ENCODE data around the gene ARHGAP35. TPM values are rescaled to one million over a fixed set of nuclear protein-coding genes. Genes with fewer than 3 reads are reported as not detected.
"Not testable (repeated sequence)": the region's sequence is repeated elsewhere in the genome, so short reads cannot be mapped to it uniquely, and the experiment has no call there.

The ARHGAP35 gene
- polyA plus RNA-seq, 3 donors: 46.7 to 49.0 (median 48.4) TPM

DNA sequence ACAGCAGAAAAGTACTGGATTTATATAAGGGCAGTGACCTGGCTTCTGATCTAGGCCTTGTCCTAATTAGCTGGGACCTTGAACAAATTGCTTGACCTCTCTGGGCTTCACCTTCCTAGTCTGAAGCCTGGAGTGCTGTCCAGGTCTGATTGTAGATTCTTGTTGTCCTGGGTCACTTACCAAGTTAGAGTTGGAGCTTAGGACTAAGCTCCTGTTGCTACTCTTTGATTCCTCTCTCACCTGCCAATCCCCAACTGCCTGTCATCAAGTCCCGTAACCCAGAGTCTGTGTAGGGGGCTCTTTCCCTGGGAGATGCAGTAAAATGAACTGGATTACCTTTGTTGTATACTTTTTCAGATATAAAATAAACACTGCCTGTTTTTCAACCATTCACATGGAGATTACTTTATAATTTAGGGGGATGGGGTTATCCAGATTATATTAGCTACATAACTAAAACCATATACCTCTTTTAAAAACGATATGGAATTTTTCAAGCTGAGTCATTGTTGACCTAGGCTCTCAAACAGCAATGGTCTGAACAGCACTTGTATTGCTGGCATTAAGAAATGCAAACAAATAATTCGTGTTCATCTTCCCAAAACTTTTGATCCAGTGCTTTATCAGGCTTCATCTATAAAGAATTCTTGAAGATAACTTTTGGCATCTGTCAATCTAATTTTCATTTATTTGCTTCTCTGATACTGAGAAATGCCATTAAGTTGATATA is 5.8 kb downstream of the ARHGAP35 start:
- no peak for DNase-seq (ENCODE audit: low read depth in 3 of 3, low spot score in 2 of 3)

DNA sequence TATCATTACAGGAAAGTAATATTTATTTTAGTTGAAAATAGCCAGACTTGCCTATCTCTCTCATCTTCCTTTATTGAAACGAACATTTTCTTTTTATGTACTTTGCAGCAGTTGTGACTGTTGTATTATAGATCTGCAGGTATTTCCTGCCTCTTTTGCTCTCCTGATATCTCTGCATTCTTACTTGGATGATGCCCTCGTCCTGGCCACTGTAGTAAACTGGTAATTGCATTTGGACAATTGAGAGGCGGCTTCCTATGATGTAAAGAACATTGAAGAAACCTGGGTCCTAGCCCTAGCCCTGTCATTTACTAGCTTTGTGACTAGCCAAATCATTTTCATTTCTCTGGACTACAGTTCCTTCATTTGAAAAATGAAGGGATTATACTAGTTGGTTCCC is 6.4 kb downstream of the ARHGAP35 start:
- DNase-seq (ENCODE audit: low read depth in 3 of 3, low spot score in 2 of 3): no peak

DNA sequence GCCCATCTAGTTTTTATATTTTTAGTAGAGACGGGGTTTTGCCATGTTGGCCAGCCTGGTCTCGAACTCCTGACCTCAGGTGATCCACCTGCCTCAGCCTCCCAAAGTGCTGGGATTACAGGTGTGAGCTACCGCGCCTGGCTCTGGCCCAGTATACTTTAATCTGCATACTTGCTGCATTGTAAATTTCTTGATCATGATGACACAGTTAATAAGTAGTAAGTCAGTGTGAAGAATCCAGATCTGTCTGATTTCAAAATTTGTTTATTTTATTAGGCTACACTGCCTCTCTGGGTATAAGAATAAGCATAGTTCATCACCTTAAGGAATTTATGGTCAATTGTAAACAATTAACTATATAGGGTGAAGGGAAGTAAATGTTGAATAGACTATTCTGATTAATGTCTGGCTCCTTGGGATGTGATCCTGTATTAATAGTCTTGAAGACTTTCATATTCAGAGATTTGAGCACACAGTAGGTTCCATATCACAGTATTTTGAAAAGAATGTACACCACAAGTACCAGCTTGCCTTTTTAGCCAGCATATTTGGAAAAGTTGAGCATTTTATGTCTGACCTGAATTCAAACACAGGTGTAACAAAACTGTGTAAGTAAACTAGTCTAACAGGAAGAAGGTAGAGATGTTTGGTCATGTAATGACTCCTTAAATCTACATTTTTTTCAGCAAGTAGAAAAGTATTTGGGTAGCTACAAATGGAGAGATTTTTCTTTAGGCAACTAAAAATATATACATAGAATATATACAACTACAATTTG is 7.4 kb downstream of the ARHGAP35 start:
- no peak for DNase-seq (ENCODE audit: low read depth in 3 of 3, low spot score in 2 of 3)

DNA sequence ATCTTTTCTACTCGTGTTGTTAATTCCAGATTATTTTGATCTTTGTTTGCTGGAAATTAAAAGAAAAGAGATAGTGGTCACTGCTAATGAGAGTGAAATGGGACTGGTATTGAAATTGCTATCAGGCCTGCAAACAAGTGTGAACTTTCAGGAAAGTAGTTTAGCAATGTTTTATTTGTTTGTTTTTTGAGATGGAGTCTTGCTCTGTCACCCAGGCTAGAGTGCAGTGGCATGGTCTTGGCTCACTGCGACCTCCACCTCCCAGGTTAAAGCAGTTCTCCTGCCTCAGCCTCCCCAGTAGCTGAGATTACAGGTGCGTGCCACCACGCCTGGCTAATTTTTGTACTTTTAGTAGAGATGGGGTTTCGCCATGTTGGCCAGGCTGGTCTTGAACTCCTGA is 10.4 kb downstream of the ARHGAP35 start:
- DNase-seq (ENCODE audit: low read depth in 3 of 3, low spot score in 2 of 3): not testable (repeated sequence)

DNA sequence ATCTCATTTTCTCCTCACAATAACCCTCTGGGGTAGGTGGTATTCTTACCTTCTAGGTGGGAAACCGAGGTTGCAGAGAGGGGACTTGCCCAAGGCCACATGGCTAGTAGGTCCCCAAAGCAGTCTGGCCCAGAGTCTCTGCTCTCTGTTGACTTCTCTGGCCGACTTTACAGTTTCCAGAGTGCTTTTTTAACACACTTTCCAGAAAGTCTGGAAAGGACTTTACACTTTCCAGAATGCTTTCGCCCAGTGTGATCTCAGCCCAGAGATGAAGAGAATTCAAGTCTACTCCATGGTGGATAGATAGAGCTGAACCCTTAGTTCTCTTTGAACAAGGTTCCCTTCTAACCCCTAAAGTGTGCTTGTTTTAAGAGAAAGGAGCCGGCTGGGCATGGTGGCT is 12.2 kb downstream of the ARHGAP35 start:
- DNase-seq (ENCODE audit: low read depth in 3 of 3, low spot score in 2 of 3): no peak

DNA sequence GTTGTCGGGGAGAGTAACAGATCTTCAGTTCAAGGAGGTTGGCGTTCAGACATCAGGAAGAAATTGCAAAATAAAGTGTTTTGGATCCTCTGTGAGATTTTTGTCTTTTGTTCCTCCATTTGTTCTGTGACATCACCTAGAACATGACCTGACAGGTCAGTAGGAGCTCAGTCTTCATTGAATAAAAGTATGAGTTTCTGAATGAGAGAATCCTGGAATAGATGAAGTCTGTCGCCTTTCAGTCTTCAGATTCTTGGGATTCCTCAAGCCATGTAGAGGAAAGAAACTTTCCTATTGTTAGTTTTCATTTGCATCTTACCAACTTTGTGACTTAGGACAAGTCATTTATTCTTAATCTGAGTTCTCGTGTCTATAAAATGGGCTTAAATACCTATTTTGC is 14.4 kb downstream of the ARHGAP35 start:
- no peak for DNase-seq (ENCODE audit: low read depth in 3 of 3, low spot score in 2 of 3)

DNA sequence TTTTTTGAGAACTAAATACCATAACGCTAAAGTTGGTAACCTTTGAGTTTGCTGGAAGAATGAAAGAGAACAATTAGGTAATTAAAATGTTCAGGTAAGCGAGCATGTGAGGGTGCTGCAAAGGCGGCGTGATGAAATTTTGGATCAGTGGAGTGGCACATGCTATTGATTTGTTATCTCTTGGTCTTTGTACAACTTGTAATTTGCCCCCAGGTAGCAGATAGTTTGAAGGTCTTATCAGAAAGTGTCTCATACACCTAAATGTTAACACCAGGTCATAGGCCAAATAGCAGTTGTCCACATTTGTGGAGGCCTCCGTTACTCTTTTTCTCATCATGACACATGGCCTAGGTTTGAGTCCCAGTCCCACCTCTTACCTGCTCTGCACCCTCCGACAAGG is 14.9 kb downstream of the ARHGAP35 start:
- DNase-seq (ENCODE audit: low read depth in 3 of 3, low spot score in 2 of 3): no peak

DNA sequence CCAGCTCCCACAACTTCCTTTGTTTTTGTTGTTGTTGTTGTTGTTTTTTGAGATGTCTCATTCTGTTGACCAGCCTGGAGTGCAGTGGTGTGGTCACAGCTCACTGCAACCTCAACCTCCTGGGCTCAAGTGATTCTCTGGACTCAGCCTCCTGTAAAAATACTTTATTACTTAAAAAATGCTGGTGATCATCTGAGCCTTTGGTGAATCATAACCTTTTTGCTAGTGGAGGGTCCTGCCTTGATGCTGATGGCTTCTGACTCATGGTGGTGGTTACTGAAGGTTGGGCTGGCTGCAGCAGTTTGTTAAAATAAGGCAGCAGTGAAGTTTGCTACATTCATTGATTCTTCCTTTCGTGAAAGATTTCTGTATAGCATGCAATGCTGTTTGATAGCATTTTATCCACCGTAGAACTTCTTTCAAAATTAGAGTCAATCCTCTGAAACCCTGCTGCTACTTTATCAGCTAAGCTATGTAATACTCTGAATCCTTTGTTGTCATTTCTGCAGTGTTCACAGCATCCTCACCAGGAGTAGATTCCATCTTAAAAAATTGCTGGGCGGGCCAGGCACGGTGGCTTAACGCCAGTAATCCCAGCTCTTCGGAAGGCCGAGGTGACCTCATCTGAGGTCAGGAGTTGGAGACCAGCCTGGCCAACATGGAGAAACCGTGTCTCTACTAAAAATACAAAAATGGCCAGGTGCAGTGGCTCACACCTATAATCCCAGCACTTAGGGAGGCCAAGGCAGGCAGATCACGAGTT is 18.0 kb downstream of the ARHGAP35 start:
- DNase-seq (ENCODE audit: low read depth in 3 of 3, low spot score in 2 of 3): no peak

DNA sequence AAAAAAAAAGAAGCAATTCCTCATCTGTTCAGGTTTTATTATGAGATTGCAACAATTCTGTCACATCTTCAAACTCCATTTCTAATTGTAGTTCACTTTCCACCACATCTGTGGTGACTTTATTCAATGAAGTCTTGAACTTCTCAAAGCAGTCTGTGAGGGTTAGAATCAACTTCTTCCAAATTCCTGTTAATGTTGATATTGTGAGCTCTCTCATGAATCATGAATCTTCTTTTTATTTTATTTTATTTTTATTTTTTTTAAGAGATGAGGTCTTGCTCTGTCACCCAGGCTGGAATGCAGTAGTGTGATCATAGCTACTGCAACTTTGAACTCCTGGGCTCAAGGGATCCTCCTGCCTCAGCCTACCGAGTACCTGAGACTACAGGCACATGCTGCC is 19.6 kb downstream of the ARHGAP35 start:
- no peak for DNase-seq (ENCODE audit: low read depth in 3 of 3, low spot score in 2 of 3)

DNA sequence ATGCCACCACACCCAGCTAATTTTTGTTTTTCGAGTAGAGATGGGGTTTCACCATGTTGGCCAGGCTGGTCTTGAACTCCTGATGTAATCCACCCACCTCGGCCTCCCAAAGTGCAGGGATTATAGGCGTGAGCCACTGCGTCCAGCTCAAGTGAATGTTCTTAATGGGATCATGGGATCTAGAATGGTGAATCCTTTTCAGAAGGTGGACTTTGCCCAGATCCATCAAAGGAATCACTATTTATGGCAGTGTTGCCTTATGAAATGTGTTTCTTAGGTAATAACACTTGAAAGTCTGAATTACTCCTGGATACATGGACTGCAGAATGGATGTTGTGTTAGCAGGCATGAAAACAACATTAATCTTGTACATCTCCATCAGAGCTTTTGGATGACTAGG is 20.3 kb downstream of the ARHGAP35 start:
- no peak for DNase-seq (ENCODE audit: low read depth in 3 of 3, low spot score in 2 of 3)

DNA sequence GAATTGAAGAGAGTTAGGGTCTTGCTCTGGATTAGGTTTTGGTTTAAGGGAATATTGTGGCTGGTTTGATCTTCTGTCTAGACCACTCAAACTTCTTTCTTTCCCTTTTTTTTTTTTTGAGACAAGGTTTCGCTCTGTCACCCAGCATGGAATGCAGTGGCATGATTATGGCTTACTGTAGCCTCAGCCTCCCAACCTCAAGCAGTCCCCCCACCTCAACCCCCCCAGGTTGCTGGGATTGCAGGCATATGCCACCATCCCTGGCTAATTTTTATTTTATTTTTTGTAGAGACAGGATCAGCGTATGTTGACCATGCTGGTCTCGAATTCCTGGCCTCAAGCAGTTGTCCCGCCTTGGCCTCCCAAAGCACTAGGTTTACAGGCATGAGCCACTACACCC is 21.2 kb downstream of the ARHGAP35 start:
- DNase-seq (ENCODE audit: low read depth in 3 of 3, low spot score in 2 of 3): no peak

DNA sequence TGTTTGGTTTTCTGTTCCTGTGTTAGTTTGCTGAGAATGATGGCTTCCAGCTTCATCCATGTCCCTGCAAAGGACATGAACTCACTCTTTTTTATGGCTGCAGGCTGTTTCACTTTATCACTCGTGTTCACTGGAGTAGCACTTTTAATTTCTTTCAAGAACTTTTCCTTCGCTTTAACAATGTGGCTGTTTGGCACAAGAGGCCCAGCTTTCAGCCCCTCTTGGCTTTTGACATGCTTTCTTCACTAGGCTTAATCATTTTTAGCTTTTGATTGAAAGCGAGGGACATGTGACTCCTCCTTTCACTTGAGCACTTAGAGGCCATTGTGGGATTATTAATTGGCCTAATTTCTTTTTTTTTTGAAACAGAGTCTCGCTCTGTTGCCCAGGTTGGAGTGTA is 22.0 kb downstream of the ARHGAP35 start:
- not testable (repeated sequence) for DNase-seq (ENCODE audit: low read depth in 3 of 3, low spot score in 2 of 3)

DNA sequence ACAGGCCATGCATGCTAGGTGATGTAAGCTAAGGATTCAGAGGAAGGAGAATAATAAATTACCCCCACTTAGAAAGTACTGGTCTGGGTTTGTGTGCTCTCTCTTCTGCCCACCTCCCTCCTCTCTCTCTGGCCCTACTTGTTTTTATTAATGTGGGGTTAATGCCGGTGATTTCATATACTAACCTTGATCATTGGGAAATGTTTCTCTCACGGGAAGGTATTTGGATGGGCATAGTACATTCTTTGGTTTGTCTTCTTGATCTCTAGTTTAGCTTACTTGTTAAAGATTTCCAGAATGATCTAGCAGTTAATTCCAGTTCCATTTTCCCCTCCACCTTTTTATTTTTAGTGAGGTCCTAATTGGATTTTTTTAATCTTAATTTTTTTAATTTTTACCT is 24.6 kb downstream of the ARHGAP35 start:
- DNase-seq (ENCODE audit: low read depth in 3 of 3, low spot score in 2 of 3): no peak

DNA sequence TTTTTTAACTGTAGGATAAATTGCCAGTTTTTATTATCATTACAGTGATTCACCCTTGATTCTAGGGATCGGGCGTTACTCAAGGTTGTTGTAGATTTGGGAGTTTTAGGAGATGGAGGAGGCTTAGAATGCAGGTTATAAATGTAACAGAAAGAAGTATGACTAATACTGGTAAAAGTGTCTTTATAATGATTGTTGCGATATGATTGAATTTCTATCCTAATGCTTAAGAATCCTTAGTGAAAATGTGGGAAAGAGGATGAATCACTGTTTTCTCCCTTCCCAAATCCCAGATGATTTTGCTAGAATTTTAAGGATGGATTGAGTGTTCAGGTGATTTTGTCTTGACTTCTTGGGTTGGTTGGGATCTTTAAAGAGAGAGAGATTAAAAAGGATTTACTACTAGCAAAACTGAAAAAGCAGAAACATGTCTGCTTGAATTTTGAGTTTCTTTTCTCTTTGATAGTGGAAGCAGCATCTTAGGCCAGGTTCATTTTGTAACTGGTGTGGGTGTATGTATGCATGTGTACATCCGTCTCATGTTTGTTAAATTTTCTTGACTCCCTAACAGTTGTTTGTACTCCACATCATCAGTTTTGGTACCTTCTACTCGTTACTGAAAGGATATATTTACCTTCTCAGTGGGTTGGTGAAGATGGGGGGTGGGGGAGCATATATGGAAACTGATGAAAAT is 25.9 kb downstream of the ARHGAP35 start:
- DNase-seq (ENCODE audit: low read depth in 3 of 3, low spot score in 2 of 3): no peak

DNA sequence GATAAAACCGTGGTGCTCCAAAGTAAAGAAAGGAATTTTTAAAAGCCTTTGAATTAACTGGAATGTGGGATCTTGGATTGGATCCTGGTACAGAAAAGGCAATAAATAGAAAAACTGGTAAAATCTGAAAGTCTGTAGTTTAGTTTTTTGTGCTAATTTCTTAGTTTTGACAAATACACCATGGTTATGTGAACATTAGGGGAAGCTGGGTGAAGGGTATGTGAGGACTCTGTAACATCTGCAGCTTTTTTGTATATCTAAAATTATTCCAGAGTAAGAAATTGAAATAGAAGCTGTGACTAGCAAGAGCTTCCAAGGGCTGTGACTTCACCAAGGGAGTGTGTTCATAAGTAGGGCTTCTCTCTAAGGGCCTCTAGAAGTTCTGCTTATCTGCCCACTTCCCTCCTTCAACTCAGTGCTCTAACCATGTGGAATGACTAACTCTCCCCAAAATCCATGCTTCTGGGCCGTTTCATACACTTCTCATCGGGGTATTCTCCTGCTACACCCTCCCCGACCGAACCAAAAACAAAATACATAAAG is 26.5 kb downstream of the ARHGAP35 start:
- DNase-seq (ENCODE audit: low read depth in 3 of 3, low spot score in 2 of 3): no peak

DNA sequence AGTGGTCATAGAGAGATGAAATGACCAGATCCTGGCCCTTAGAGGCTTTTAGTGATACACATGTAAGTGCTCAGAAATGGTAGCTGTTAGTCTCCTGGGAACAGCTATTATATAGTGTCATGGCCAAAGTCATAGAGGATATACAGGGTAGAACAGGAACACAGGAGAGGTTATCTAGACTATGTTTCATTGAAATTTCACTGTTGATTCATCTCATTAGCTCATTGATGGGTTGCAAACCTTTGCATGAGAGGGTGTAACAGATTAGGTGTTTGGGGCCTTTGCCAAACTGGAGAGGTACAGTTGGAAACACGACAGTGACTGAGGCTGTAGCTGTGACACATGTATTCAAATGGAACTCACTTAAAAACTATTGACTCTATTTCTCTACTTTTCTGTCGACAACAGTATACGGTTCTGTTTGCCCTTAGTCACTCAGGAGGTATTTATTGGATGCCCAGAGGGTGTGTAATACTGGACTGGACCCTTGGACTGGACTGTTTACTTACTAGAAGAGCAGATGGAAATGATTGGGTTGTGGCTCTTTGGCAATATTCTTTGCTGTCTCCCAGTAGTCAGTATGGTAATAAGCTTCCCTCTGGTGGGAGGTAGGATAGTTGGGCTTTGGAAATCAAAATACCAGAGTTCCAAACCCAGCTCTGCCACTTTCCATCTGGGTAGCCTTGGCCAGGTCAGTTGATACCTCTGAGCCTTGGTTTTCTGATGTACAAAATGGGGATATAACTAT is 29.8 kb downstream of the ARHGAP35 start:
- no peak for DNase-seq (ENCODE audit: low read depth in 3 of 3, low spot score in 2 of 3)

DNA sequence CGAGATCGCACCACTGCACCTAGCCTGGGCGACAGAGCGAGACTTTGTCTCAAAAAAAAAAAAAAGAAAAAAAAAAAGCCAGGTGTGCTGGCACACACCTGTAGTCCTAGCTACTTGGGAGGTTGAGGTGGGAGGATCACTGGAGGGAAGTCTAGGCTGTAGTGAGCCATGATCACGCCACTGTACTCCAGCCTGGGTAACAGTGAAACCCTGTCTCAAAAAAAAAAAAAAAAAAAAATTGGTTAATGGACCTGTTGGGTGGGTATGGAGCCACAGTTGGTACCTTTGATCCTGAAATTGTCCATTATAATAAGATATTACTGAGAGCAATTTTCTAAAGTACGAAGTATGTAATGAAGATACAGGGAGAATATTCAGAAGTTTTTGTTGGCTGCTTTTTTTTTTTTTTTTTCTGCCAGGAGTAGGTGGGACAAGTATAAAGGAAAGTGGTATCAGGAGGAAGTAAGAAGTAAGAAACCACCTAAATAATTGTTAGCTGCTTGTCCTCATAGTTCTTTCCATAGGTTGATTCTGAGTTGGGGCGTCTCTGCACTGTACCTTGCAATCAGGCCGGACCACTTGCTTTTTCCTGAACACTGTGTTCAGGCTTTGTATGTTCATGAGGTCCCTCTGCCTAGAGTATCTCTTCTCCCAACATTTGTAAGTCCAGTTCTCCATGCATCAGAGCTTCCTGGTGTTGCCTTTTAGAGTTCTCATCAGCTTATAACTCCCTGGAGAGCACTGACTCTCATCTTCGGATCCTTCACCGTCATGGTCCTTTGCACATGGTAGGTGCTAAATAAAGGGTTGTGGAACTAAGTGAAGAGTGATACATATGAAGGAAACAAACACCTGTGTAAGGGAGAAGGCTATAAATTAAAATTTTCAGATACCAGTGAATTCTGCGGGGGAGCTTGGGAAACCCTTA is 31.7 kb downstream of the ARHGAP35 start:
- no peak for DNase-seq (ENCODE audit: low read depth in 3 of 3, low spot score in 2 of 3)

DNA sequence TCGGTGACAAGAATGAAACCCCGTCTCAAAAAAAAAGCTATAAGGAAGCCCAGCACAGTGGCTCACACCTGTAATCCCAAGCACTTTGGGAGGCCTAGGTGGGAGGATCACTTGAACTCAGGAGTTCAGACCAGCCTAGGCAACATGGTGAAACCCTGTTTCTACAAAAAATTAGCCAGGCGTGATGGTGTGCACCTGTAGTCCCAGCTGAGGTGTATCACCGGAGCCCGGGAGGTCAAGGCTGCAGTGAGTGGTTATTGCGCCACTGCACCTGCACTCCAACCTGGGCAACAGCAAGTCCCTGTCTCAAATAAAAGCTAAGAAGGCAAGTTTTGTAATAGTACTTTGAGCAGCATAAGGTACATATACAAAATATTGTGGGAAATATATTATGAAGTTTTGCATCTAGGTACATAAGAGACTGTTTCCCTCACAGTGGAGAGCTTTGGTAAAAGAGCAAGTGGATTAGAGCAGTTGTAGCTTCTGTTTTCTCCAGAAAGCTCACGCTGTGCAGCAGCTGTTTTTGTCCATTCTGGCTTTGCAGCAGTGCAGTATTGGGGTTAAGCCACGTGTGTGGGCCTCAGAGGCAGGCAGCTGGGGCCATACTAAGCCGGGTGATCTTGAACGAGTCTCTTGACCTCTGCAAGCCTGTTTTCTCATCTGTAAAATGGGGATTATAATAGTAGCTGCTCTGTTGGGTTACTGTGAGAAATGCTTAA is 35.4 kb downstream of the ARHGAP35 start:
- no peak for DNase-seq (ENCODE audit: low read depth in 3 of 3, low spot score in 2 of 3)
